HL-60 (cell line): ENCODE results near the gene FOXF2.

Experiments
- CTCF ChIP-seq: IDR thresholded peaks from one replicate; pipeline ENCODE4 v1.5.1; 2011; ENCODE audit warnings: low read length, control low read depth, inconsistent platforms; ENCODE audit not compliant: insufficient read depth
- GABPA ChIP-seq: IDR thresholded peaks from 2 replicates; pipeline ENCODE4 v1.6.1; 2012; ENCODE audit warnings: low read depth
- POLR2AphosphoS5 ChIP-seq: IDR thresholded peaks from 2 replicates; pipeline ENCODE4 v1.6.1; 2012; ENCODE audit warnings: low read depth
- REST ChIP-seq: IDR thresholded peaks from 2 replicates; pipeline ENCODE4 v1.6.1; 2012; ENCODE audit warnings: low read depth; ENCODE audit not compliant: insufficient replicate concordance
- SPI1 ChIP-seq: IDR thresholded peaks from 2 replicates; pipeline ENCODE4 v1.6.1; 2012; ENCODE audit warnings: low read depth, mild to moderate bottlenecking, borderline replicate concordance

- no peak for TF ChIP-seq CTCF
- TF ChIP-seq POLR2AphosphoS5, result no peak
- TF ChIP-seq GABPA, result no peak
- TF ChIP-seq REST, result no peak
- no peak for TF ChIP-seq SPI1
Measured at GRCh38 chr6:1384549-1385128, 4.7 kb upstream of the FOXF2 start.
